Esophagus squamous epithelium (tissue), 5 donors: ENCODE data around the gene SMARCAL1. TPM values are rescaled to one million over a fixed set of nuclear protein-coding genes. Genes with fewer than 3 reads are reported as not detected.

ENCODE experiments used
- DNase-seq: peaks from one replicate; lab custom pipeline; 2025; lab: John Stamatoyannopoulos, UW
- H3K27ac ChIP-seq, 4 donors: fragments of 200-600 bp; sonication (generic); one replicate each; pipeline ENCODE4 v1.5.1; 2016 to 2019; ENCODE audit warnings: mild to moderate bottlenecking in 1 of 4
- H3K27me3 ChIP-seq, 4 donors: fragments of 200-600 bp; sonication (generic); 1 replicate in 3 of 4; 2 replicates in 1 of 4; pipeline versions ENCODE4 v1.5.1 to v1.6.0; 2017 to 2021; ENCODE audit warnings: antibody characterized with exemption in 1 of 4
- H3K36me3 ChIP-seq, 3 donors: fragments of 200-600 bp; sonication (generic); one replicate each; pipeline ENCODE4 v1.5.1; 2016 to 2019
- H3K4me1 ChIP-seq, 3 donors: fragments of 200-600 bp; sonication (generic); one replicate each; pipeline ENCODE4 v1.5.1; 2017 to 2019
- H3K4me3 ChIP-seq, 4 donors: fragments of 200-600 bp; sonication (generic); 1 replicate in 3 of 4; 2 replicates in 1 of 4; pipeline ENCODE4 v1.5.1; 2016 to 2019; ENCODE audit warnings: mild to moderate bottlenecking in 2 of 4, moderate library complexity in 1 of 4
- H3K9me3 ChIP-seq, 3 donors: fragments of 200-600 bp; sonication (generic); one replicate each; pipeline ENCODE4 v1.5.1; 2016 to 2019
- POLR2A ChIP-seq, 4 donors: fragments of 450-650 bp; IDR thresholded peaks; one replicate each; pipeline ENCODE4 v1.6.1; 2017; ENCODE audit warnings: antibody characterized with exemption in 4 of 4, mild to moderate bottlenecking in 4 of 4, moderate library complexity in 3 of 4
- WGBS, 2 donors: methylation state at CpG; one replicate each; pipeline ENCODE4 v1.1.5; 2018; 5-methylcytosine and 5-hydroxymethylcytosine counted together
- intact Hi-C: fragments of 100-400 bp; cut with DNase I; formaldehyde crosslinking; loops from one replicate; pipeline ENCODE4 v1.15.0; 2022
- total RNA-seq, 4 donors: library from RNA; depleted of rRNA; stranded (reverse); fragments of >200 nt; gene quantifications; one replicate each; pipeline ENCODE4 v1.1.0, GENCODE V29; 2016
- TF ChIP-seq, protein P1 (sequence below), 6 experiments: fragments of 450-650 bp in 4 of 6; fragments of 200-600 bp in 2 of 6; sonication (generic) in 2 of 6; IDR thresholded peaks; one replicate each; pipeline ENCODE4 v1.5.1; 2016 to 2019; ENCODE audit warnings: antibody characterized with exemption in 6 of 6, mild to moderate bottlenecking in 4 of 6, moderate library complexity in 4 of 6
- donor health status: DM: yes; HTN: yes; CAD: no.

Gene SMARCAL1
- total RNA-seq, 4 donors from 2014 or later = 10.3 to 27.1 (median 18.1) TPM

DNA sequence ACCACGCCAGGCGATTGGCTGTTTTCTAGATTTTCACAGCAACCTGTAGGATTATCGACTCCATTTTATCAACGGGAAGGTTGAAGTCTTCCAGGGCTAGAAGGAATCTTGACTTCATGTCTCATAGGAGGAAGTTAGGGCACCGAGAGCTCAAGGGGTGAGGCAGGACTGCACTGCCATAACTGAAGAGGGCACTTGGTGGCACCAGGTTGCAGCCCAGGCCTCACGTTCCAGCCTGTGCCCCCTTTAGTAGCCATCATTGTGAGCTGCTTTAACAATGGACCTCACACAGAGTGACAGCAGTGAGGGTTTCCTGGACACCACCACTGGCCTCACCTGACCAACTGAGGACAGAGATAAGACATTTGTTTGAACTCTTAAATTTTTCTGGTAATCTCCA lies 63.5 kb downstream of the SMARCAL1 start:
- H3K9me3 ChIP-seq = no peaks in the 10 kb centered on the region
- H3K27ac ChIP-seq = no peak overlapping the region
- peaks cover 0 to 91% (median 13%) of the 10 kb centered on the region in 3 donors for H3K36me3 ChIP-seq
- intact Hi-C loops = no loop called here
- H3K4me1 ChIP-seq = no peaks in the 10 kb centered on the region
- no peaks in the 10 kb centered on the region for H3K27me3 ChIP-seq
- WGBS, 2 donors = 92% methylated on average over 6 of the region's 6 CpGs
- H3K4me3 ChIP-seq = no peak overlapping the region
- TF ChIP-seq, protein P1, sequence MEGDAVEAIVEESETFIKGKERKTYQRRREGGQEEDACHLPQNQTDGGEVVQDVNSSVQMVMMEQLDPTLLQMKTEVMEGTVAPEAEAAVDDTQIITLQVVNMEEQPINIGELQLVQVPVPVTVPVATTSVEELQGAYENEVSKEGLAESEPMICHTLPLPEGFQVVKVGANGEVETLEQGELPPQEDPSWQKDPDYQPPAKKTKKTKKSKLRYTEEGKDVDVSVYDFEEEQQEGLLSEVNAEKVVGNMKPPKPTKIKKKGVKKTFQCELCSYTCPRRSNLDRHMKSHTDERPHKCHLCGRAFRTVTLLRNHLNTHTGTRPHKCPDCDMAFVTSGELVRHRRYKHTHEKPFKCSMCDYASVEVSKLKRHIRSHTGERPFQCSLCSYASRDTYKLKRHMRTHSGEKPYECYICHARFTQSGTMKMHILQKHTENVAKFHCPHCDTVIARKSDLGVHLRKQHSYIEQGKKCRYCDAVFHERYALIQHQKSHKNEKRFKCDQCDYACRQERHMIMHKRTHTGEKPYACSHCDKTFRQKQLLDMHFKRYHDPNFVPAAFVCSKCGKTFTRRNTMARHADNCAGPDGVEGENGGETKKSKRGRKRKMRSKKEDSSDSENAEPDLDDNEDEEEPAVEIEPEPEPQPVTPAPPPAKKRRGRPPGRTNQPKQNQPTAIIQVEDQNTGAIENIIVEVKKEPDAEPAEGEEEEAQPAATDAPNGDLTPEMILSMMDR (IDR thresholded peaks at IDR 0.05) = no peak
- TF ChIP-seq POLR2A (IDR thresholded peaks at IDR 0.05) = no peak
- no peak for DNase-seq

DNA sequence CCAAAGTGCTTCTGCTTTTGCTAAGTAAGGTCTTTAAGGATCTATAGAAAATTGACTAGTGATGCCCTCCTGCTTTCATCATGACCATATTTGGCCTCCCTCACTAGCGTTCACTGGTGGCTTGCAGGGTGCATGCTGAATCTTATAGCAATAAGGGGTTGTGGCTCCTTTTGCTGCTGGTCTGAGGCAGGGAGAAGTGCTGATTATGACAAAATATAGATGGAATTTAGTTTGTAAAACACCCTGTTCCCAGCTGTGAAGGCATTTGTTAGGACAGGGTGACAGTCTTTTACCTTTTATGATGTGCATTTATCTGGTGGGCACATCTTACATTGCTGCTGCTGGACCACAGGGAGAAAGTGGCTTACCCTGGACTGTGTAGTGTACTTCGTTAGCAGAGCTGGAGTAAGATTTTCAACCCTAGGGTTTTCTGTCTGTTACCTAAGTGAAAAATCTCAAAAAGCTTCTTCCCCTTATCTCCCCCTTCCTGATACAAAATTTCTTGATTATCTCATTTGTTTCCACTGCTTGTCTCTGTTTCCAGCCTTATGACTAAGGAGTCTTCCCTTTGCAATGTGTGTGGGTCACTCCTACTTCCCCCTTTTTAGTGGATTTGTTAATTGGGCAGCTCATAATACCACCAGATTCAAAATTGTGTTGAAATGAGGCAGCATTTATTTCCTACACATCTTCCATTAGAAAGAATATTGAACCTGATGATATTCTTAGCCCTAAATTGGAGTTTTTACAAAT lies 65.2 kb downstream of the SMARCAL1 start:
- no peak for TF ChIP-seq POLR2A (IDR thresholded peaks at IDR 0.05)
- TF ChIP-seq, protein P1 (IDR thresholded peaks at IDR 0.05) = no peak
- no peaks in the 10 kb centered on the region for H3K27me3 ChIP-seq
- H3K4me3 ChIP-seq = no peak overlapping the region
- H3K4me1 ChIP-seq = no peaks in the 10 kb centered on the region
- 59 to 77% methylated on average over 2 of the region's 2 CpGs for WGBS, 2 donors
- intact Hi-C loops = no loop called here
- peaks cover 0 to 91% (median 13%) of the 10 kb centered on the region in 3 donors for H3K36me3 ChIP-seq
- no peaks in the 10 kb centered on the region for H3K9me3 ChIP-seq
- H3K27ac ChIP-seq = no peak overlapping the region
- no peak for DNase-seq

DNA sequence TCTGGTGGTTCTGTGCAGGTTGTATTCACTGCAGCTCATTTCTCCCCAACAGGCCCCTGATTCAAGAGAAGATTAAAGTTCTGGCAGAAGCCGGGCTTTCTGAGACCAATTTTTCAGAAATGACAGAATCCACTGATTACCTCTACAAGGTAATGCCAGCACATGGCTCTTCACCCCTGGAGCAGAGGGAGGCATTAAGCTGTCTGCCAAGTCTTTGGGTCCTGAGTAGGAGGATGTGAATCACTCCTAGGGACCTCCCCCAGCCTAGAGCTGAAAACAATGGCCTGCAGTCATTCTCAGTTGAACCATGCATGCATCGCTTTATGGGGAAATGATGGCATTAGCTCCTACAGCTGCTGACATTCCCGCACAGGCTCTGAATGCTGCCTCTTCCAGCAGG lies 65.9 kb downstream of the SMARCAL1 start:
- TF ChIP-seq POLR2A (IDR thresholded peaks at IDR 0.05) = no peak
- TF ChIP-seq, protein P1 (IDR thresholded peaks at IDR 0.05) = no peak
- H3K27me3 ChIP-seq = no peaks in the 10 kb centered on the region
- H3K9me3 ChIP-seq = no peaks in the 10 kb centered on the region
- no peak for DNase-seq
- intact Hi-C loops = no loop called here
- H3K27ac ChIP-seq = no peak overlapping the region
- 38 to 42% methylated on average over 3 of the region's 3 CpGs for WGBS, 2 donors
- H3K4me3 ChIP-seq = no peak overlapping the region
- peaks cover 0 to 91% (median 13%) of the 10 kb centered on the region in 3 donors for H3K36me3 ChIP-seq
- H3K4me1 ChIP-seq = no peaks in the 10 kb centered on the region

DNA sequence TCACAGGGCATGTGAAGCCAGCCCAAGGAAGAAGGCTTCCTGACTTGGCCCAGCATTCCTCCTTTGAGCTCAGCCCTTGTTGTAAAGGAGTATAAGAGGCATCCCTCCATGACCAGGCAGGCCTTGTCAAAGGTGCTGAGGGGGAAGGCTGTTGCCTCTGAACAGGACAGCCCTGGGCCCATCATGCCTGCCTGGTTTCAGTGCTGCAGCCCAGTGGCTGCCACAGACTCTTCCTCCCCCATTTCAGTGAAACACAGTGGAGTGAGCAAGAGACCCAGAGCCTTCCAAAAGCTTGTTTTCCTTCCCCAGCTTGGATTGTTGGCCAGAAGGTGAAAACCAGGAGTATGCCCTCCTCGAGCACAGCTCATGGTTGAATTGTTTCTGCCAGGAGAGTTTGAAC lies 66.5 kb downstream of the SMARCAL1 start:
- intact Hi-C loops = no loop called here
- 86 to 100% methylated on average over 1 of the region's 1 CpG for WGBS, 2 donors

DNA sequence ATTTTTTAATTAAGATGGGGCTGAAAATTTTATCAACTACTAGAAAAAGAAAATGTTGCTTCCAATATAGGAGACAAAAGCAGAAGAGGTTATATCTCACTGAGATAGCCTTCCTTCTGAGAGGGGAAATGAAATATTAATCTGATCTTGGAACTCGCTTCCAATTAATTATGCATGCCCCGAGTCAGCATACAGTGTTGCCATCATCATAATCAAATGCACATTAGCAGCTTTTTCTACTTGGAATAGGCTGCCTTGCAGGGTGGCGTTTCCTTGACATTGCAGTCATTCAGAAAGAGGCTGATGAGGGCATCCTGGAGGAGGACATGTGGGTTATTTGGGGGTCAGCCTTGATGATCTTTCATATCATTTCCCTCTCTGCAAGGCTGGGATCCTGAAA lies 67.9 kb downstream of the SMARCAL1 start:
- no peaks in the 10 kb centered on the region for H3K9me3 ChIP-seq
- no peaks in the 10 kb centered on the region for H3K4me1 ChIP-seq
- intact Hi-C loops = no loop called here
- WGBS, 2 donors = 86 to 92% methylated on average over 3 of the region's 3 CpGs
- H3K27ac ChIP-seq = no peak overlapping the region
- H3K4me3 ChIP-seq = no peak overlapping the region
- TF ChIP-seq, protein P1 (IDR thresholded peaks at IDR 0.05) = no peak
- no peak for TF ChIP-seq POLR2A (IDR thresholded peaks at IDR 0.05)
- peaks cover 0 to 84% (median 13%) of the 10 kb centered on the region in 3 donors for H3K36me3 ChIP-seq
- no peak for DNase-seq
- H3K27me3 ChIP-seq = no peaks in the 10 kb centered on the region

More for the DNA sequence above, 66.5 kb downstream of the SMARCAL1 start:
- no peak for DNase-seq
- Histone ChIP-seq H3K4me1 (no peaks in the 10 kb centered on the region), H3K27me3 (no peaks in the 10 kb centered on the region), H3K36me3 (peaks cover 0 to 94% (median 13%) of the 10 kb centered on the region in 3 donors), H3K27ac (no peak overlapping the region), H3K9me3 (no peaks in the 10 kb centered on the region), H3K4me3 (no peak overlapping the region)
- no peak for TF ChIP-seq POLR2A (IDR thresholded peaks at IDR 0.05)
- TF ChIP-seq, protein P1 (IDR thresholded peaks at IDR 0.05) = no peak
